Parathyroid adenoma (tissue), 2 donors: ENCODE results near the gene ITPR3.

Source experiments
- H2AFZ ChIP-seq: fragments of 300-600 bp; sonication (generic); one replicate; pipeline ENCODE4 v1.7.0; 2017; ENCODE audit warnings: antibody characterized with exemption, mild to moderate bottlenecking
- H3K27ac ChIP-seq: fragments of 300-600 bp; sonication (generic); one replicate; pipeline ENCODE4 v1.7.0; 2017
- H3K27me3 ChIP-seq: fragments of 300-600 bp; sonication (generic); one replicate; pipeline ENCODE4 v1.7.0; 2017; ENCODE audit warnings: low read length; ENCODE audit not compliant: control insufficient read depth, insufficient read depth
- H3K36me3 ChIP-seq: fragments of 300-600 bp; sonication (generic); one replicate; pipeline ENCODE4 v1.7.0; 2017; ENCODE audit warnings: low read length; ENCODE audit not compliant: control insufficient read depth, insufficient read depth
- H3K4me1 ChIP-seq: fragments of 300-600 bp; sonication (generic); one replicate; pipeline ENCODE4 v1.7.0; 2017; ENCODE audit warnings: control low read depth
- H3K4me2 ChIP-seq: fragments of 300-600 bp; sonication (generic); one replicate; pipeline ENCODE4 v1.7.0; 2017; ENCODE audit warnings: low read length
- H3K4me3 ChIP-seq: fragments of 300-600 bp; sonication (generic); one replicate; pipeline ENCODE4 v1.7.0; 2017; ENCODE audit warnings: low read depth, low read length
- H3K79me2 ChIP-seq: fragments of 300-600 bp; sonication (generic); one replicate; pipeline ENCODE4 v1.7.0; 2017; ENCODE audit warnings: control low read depth
- H3K9ac ChIP-seq: fragments of 300-600 bp; sonication (generic); one replicate; pipeline ENCODE4 v1.7.0; 2017; ENCODE audit warnings: mild to moderate bottlenecking
- H3K9me3 ChIP-seq: fragments of 300-600 bp; sonication (generic); one replicate; pipeline ENCODE4 v1.7.0; 2017; ENCODE audit warnings: low read length; ENCODE audit not compliant: control insufficient read depth
- TF ChIP-seq, protein P1 (sequence below): fragments of 300-600 bp; sonication (generic); IDR thresholded peaks from one replicate; pipeline ENCODE4 v1.7.0; 2017; ENCODE audit warnings: antibody characterized with exemption, mild to moderate bottlenecking
- donor health status: primary hyperparathyroidism.

ITPR3 gene

DNA sequence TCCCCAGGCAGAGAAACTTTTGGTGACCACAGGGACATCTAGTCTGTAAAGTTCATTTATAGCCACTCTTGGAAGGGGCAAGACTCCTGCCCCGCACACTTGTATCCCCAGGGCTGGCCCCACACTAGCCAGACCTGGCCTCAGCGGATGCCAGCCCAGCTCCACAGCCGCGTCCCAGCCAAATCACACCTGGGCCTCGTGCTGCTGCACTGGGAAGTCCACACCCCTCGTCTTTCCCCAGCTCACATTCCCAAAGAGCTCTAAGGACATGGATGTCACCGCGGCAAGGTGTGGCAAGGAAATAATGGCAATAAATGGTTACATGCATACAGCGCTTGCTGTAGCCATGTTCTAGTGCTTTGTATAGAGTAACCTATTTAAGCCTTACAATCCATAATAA lies 117.0 kb downstream of the ITPR3 start:
- Histone ChIP-seq H3K4me2 (no peak overlapping the region), H3K9me3 (no peaks in the 10 kb centered on the region), H3K36me3 (no peaks in the 10 kb centered on the region), H3K27ac (no peak overlapping the region), H3K27me3 (no peaks in the 10 kb centered on the region), H3K4me1 (no peaks in the 10 kb centered on the region), H3K9ac (no peak overlapping the region), H3K4me3 (no peak overlapping the region), H3K79me2 (no peaks in the 10 kb centered on the region), H2AFZ (no peak overlapping the region)
- TF ChIP-seq, protein P1, sequence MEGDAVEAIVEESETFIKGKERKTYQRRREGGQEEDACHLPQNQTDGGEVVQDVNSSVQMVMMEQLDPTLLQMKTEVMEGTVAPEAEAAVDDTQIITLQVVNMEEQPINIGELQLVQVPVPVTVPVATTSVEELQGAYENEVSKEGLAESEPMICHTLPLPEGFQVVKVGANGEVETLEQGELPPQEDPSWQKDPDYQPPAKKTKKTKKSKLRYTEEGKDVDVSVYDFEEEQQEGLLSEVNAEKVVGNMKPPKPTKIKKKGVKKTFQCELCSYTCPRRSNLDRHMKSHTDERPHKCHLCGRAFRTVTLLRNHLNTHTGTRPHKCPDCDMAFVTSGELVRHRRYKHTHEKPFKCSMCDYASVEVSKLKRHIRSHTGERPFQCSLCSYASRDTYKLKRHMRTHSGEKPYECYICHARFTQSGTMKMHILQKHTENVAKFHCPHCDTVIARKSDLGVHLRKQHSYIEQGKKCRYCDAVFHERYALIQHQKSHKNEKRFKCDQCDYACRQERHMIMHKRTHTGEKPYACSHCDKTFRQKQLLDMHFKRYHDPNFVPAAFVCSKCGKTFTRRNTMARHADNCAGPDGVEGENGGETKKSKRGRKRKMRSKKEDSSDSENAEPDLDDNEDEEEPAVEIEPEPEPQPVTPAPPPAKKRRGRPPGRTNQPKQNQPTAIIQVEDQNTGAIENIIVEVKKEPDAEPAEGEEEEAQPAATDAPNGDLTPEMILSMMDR, result no peak

DNA sequence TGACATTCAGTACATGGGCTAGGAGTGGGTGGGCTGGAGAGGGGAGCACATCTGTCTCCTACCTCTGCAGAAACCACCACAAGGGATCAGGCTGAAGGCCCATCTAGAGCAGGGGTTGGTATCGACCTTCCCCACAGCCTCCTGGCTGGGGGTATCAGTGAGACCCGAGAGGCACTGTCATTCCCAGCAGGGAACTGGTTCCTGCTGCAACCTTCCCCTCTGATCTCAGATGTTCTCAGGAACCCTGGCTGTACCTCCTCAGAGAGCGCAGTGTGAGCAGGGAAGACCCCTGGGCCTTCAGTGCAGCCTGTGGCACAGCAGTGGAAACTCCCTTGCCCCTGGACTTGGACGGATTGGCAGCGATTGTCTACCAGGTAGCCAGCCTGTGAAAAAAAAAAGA lies 117.8 kb downstream of the ITPR3 start:
- H3K4me2 ChIP-seq, result no peak overlapping the region
- TF ChIP-seq, protein P1, result no peak
- H3K4me3 ChIP-seq, result no peak overlapping the region
- no peaks in the 10 kb centered on the region for H3K4me1 ChIP-seq
- H3K9ac ChIP-seq, result no peak overlapping the region
- no peaks in the 10 kb centered on the region for H3K27me3 ChIP-seq
- no peaks in the 10 kb centered on the region for H3K79me2 ChIP-seq
- no peak overlapping the region for H2AFZ ChIP-seq
- H3K36me3 ChIP-seq, result no peaks in the 10 kb centered on the region
- no peaks in the 10 kb centered on the region for H3K9me3 ChIP-seq
- no peak overlapping the region for H3K27ac ChIP-seq

- Histone ChIP-seq H3K79me2 (no peaks in the 10 kb centered on the region), H3K4me3 (no peak overlapping the region), H3K4me2 (no peak overlapping the region), H3K27ac (no peak overlapping the region), H3K36me3 (no peaks in the 10 kb centered on the region), H3K27me3 (no peaks in the 10 kb centered on the region), H3K9ac (no peak overlapping the region), H3K9me3 (no peaks in the 10 kb centered on the region), H3K4me1 (peaks cover 3% of the 10 kb centered on the region), H2AFZ (no peak overlapping the region)
- TF ChIP-seq, protein P1, result no peak
These were observed 118.4 kb downstream of the ITPR3 start for GRCh38 chr6:33739571-33739970.

DNA sequence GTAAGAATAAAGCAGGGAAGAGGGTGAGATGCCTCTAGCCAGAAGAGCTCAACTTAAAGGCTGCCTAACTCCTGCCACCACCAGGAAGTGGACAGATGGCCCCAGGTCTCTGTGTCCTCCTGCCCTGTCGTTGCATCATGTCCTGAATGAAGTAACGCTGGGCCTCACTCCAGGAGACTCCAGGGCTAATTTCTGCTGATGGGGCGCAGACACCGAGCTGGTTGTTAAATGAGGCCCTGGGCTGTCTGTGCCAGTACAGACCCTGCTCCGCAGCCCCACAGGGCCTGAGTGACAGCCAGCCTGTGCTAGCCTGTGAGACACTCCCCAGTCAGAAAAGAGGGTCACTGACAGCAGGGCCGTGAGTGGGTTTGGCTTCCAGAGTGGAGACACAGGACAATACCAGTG lies 119.1 kb downstream of the ITPR3 start:
- H3K27me3 ChIP-seq, result no peaks in the 10 kb centered on the region
- TF ChIP-seq, protein P1, result no peak
- no peak overlapping the region for H3K4me3 ChIP-seq
- H3K9me3 ChIP-seq, result no peaks in the 10 kb centered on the region
- H3K36me3 ChIP-seq, result no peaks in the 10 kb centered on the region
- H3K9ac ChIP-seq, result no peak overlapping the region
- H3K4me1 ChIP-seq, result peaks cover 3% of the 10 kb centered on the region
- H2AFZ ChIP-seq, result no peak overlapping the region
- no peak overlapping the region for H3K4me2 ChIP-seq
- no peak overlapping the region for H3K27ac ChIP-seq
- no peaks in the 10 kb centered on the region for H3K79me2 ChIP-seq

DNA sequence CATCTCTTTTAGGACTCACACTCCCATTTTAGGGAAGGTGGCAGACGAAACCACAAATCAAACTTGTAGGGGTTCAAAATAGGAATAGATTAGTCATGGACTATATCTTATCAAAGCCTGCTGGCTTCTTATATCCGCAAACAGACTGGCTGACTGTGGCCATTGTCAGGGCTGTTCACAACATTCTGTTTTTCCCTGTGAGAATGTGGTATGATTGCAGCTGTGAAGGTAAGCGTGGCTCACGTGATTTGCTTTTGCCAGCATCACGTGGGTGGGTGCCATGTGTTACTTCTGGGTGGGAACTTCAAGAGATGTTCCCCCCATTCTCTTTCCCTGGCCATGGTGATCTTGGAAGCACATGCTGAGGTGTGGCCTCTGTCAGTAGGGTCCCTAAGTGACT lies 119.7 kb downstream of the ITPR3 start:
- H3K27ac ChIP-seq, result no peak overlapping the region

More for the DNA sequence above, 119.7 kb downstream of the ITPR3 start:
- Histone ChIP-seq H3K9ac (no peak overlapping the region), H3K9me3 (no peaks in the 10 kb centered on the region), H2AFZ (no peak overlapping the region), H3K4me3 (no peak overlapping the region), H3K36me3 (no peaks in the 10 kb centered on the region), H3K79me2 (no peaks in the 10 kb centered on the region), H3K4me2 (no peak overlapping the region), H3K27me3 (no peaks in the 10 kb centered on the region), H3K4me1 (peaks cover 3% of the 10 kb centered on the region)
- TF ChIP-seq, protein P1, result no peak
